NCI-H146 treated with DMSO at 0.1 percent for 48 hours (cell line): ENCODE measurements around the gene SYCE3.
"Not testable (repeated sequence)": the region's sequence is repeated elsewhere in the genome, so short reads cannot be mapped to it uniquely, and the experiment has no call there.

Source experiments
- DNase-seq: peaks from one replicate; lab custom pipeline; 2025; ENCODE audit not compliant: unreplicated experiment; lab: John Stamatoyannopoulos, UW

SYCE3 gene

DNA sequence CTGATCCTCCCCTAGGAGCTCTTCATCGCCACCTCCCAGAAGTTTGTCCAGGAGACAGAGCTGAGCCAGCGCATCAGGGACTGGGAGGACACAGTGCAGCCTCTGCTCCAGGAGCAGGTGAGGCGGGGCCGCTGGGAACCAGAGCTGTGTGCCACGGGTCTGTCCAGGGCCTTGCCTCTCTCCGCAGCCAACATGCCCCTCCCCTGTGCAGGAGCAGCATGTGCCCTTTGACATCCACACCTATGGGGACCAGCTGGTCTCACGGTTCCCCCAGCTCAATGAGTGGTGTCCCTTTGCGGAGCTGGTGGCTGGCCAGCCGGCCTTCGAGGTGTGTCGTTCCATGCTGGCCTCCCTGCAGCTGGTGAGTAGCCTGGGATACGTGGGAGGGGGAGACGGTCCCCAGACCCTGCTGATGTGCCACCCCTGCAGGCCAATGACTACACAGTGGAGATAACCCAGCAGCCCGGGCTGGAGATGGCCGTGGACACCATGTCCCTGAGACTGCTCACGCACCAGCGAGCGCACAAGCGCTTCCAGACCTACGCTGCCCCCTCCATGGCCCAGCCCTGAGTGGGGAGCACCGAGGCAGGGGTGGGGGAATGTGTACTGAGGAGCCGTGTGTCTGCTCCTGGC lies 39.8 kb downstream of the SYCE3 start:
- DNase-seq = no peak

GRCh38 chr22:50522208-50522805 lies 40.4 kb downstream of the SYCE3 start:
- DNase-seq = no peak

- no peak for DNase-seq
These were observed 41.0 kb downstream of the SYCE3 start for GRCh38 chr22:50521710-50522109.

DNA sequence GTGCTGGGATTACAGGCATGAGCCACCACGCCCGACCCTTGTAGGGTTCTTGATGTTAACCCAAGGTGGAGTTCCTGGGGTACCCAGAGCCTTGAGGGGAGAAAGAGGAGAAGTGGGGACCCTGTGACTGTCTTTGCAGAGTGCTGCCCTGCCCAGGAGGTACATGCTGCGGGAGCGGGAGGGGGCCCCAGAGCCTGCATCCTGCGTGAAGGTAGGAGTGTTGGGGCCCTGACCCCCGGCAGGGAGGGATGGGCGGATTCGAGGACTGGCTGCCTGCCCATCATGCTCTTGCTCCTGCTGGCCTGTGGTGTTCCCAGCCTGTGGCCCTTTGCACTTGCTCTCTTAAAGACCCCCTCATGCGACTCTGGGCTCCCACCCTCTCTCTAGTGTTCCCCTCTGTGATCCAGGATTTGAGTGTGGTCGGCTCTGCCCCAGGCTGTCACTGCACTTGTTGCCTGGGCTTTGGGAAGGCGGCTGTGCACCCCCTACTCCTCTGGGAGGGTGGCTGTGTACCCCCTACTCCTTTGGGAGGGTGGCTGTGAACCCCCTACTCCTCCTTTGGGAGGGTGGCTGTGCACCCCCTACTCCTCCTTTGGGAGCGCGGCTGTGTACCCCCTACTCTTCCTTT lies 41.8 kb downstream of the SYCE3 start:
- DNase-seq = no peak

DNA sequence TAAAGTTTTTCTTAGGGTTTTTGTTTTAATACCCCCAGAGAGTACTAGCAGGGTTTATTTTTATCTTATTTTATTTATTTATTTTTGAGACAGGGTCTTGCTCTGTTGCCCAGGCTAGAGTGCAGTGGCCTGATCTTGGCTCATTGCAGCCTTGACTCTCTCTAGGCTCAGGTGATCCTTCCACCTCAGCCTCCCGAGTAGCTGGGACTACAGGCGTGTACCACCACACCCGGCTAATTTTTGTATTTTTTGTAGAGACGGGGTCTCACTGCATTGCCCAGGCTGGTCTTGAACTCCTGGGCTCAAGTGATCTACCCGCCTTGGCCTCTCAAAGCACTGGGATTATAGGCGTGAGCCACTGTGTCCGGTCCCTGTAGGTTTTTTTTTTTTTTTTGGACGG lies 42.5 kb downstream of the SYCE3 start:
- DNase-seq = not testable (repeated sequence)

DNA sequence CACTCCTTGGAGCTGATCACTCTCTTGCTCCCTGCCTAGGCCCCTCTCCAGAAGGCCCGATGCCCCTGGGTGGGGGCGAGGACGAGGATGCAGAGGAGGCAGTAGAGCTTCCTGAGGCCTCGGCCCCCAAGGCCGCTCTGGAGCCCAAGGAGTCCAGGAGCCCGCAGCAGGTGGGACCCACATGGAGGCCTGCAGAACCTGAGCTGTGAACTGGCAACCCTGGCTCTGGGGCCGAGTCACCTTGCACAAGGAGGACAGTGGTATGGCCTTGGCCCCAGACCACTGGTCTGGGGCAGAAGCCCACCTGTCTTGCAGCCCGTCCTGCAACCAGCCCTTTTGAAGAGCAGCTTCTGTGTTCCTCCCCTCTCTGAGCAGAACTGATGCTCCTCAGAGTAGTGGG lies 43.6 kb downstream of the SYCE3 start:
- DNase-seq = no peak

DNA sequence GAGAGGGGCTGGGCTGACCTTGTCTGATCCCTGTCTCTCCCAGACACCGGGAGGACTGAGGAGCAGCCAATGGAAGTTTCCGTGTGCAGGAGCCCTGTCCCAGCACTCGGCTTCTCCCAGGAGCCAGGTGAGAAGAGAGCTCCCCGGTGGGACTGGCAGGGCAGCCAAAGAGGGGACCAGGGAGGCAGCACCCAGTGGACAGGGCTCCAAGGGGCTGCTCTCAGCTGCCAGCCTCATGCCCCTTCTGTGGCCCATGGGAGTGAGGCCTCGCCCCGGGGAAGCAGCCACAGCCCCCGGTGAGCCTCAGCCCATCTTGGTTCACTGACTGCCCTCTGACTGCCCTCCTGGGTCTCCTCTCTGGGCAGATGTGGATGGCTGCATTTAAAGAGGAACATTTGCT lies 44.1 kb downstream of the SYCE3 start:
- DNase-seq = no peak

DNA sequence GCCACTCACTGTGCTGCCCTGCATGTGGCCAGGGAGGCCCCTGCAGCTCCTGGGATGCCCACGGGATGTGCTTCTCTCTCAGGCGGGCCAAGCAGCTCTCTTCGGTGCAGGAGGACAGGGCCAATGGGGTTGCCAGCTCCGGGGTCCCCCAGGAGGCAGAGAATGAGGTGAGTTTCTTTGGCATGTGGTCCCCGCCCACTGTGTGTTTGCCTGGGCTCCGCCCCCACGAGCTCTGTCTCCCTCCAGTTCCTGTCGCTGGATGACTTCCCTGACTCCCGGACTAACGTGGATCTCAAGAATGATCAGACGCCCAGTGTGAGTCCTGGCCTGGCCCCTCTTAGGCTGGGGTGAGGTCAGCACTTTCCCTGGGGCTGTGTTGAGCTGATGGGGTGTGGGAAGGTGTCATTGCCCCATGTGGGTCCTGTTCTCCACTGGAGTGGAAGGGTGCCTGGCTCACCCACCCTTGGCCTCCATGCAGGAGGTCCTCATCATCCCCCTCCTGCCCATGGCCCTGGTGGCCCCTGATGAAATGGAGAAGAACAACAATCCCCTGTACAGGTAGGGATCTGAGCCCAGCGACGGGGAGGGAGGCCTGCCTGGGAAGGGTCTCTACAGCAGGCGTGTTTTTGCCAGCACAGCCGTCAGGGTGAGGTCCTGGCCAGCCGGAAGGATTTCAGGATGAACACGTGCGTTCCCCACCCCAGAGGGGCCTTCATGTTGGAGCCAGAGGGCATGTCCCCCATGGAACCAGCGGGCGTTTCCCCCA lies 45.0 kb downstream of the SYCE3 start:
- DNase-seq = no peak

GRCh38 chr22:50516891-50517290 lies 45.8 kb downstream of the SYCE3 start:
- DNase-seq = no peak

DNA sequence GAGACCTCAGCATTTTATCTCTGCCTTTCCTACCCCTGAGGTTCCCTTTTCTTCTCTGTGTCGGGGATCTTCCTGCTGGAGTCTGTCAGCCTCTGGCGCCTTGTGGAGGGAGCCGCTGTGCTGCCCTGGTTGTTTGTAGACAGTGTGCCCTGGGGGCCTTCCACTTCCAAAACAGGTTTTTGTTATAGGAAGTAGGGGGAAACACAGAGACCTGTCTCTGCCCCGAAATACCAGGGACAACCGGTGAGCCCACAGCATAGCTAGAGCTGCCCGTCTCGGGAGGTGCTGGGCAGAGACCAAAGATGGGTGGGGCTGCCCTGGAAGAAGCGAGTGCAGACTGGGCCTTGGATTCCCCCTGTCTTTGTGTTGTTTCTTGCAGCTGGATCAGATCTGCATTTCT lies 46.7 kb downstream of the SYCE3 start:
- DNase-seq = no peak

DNA sequence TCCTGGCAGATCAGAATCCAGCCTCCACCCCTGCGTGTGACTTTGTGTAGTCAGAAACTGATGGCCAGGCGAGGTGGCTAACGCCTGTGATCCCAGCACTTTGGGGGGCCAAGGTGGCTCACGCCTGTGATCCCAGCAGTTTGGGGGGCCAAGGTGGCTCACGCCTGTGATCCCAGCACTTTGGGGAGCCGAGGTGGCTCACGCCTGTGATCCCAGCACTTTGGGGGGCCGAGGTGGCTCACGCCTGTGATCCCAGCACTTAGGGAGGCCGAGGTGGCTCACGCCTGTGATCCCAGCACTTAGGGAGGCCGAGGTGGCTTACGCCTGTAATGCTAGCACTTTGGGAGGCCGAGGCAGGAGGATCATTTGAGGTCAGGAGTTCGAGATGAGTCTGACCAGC lies 49.5 kb downstream of the SYCE3 start:
- DNase-seq = no peak

GRCh38 chr22:50508897-50509296 lies 53.8 kb downstream of the SYCE3 start:
- DNase-seq = no peak

DNA sequence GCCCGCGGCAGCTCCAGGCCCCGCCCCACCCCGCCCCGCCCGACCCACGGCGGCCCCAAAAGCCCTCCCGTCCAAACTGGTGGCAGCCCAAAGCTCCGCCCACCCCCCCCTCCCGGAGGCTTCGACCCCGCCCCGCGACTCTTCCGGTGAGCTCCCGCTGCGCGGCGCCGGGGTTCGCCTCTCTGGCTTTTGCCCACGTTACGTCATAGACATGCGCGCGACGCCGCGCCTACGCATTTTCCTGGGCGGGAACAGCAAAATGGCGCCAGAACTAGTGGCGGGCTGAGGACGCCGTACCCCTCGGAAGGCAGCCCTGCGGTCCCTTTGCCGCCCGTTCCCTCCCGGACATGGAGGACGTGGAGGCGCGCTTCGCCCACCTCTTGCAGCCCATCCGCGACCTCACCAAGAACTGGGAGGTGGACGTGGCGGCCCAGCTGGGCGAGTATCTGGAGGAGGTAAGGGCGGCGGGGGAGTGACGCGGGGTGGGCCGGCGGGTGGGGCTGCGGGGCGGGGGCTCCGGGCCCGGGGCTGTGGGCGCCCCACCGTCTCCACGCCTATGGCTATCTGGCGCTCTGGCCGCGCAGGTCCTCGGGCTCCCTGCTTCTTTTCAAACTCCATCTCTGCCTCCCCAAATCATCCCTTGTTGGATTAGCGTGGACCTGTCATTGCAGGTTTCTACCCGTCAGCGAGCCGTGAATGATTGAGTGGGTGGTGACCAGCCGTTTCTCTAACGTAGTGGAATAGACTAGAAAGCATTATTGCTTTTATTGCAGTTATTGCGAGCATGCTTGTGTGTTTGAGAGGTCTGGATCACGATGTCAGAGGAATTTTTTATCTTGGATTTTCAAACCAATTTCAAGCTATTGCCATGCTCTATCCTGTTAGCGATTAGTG lies 54.5 kb downstream of the SYCE3 start, which contains the start of gene NCAPH2:
Gene NCAPH2 (plus strand): TSS at position 234 of the 894 bp plus-strand sequence. CDS start 114 bp downstream, at position 348.
- DNase-seq = peak; percentile 73

DNA sequence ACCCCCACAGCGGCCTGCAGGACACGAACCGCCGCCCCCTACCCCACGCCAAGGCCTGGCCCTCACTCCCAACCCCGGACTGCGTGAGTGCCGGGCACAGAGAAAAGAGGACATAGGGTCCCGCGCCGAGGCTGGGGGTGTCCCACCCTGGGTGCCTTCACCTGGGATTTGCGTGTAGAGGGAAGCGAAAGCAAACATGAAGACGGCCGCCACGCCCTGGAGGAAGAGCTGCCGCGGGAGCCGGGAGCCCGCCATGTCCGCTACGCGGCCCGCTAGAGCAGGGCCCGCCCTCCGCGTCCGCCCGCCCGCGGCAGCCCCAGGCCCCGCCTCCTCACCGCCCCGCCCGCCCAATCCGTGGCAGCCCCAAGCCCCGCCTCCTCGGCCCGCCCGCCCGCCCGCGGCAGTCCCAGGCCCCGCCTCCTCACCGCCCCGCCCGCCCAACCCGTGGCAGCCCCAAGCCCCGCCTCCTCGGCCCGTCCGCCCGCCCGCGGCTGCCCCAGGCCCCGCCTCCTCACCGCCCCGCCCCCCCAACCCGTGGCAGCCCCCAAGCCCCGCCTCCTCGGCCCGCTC lies 55.2 kb downstream of the SYCE3 start, which contains the start of gene LMF2:
Gene LMF2 (minus strand): TSS at position 282 of the 570 bp plus-strand sequence. CDS start 27 bp downstream, at position 255.
- peak; percentile 73 for DNase-seq

GRCh38 chr22:50506611-50507420 lies 55.9 kb downstream of the SYCE3 start:
- no peak for DNase-seq

DNA sequence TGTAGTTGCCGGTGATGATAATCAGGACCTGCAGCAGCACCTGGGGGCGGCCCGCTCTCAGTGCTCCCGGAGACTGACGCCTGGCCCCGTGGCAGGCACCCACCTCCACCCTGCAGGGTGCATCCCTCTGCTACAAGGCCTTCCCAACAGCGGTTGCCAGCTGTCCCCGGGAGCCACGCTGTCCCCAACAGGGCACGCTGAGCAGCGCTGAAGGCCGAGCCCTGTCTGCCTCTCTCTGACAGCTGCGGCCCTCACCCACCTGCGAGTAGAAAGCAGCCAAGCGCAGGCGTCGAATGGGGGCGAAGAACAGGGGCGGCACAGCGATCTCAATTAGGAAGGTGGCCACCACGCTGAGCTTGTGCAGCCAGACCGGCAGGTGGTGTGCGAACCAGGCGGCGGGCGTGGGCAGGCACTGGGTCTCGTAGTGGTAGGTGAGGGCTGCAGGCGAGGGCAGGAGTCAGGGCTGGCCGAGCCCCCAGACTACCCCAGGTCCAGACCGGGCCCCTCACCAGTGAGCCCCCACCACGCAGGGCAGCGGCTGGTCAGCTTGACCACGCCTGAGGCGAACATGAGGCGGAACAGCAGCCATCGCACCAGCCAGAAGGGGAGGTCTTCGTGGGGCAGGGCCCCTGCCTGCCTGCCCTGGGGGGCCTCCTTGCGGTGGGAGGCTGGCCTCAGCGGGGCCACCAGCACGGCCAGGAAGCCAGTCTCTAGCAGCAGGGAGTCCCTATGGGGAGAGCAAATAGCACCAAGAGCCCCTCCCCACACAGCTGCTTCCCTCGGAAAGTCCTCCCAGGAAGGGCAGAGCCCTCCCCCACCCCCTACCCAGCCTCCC lies 56.7 kb downstream of the SYCE3 start:
- peak; percentile 86 for DNase-seq

DNA sequence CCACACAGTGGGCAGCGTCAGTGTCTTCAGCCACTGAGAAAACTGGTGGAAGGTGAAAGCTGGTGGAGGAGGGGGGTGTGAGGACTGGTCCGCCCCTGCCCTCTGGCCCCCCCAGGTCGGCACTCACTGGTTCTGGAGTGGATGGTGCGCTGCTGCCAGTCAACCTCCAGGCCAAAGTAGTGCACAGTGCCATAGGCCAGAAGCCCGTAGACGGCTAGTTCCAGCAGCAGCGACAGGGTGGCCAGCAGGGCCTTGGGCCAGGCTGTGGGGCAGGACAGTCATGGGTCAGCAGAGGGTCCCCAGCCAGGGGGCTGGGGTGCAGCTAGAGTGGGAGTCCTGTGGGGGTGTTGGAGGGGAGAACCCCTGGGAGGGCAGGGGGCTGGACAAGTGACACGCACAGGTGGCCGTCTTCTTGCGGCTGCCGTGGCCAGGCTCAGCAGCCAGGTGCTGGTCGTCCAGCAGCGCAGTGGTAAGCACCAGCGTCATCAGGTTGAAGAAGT lies 57.4 kb downstream of the SYCE3 start:
- DNase-seq = no peak
